ENCODE data around the gene TMEM59L.

DNA sequence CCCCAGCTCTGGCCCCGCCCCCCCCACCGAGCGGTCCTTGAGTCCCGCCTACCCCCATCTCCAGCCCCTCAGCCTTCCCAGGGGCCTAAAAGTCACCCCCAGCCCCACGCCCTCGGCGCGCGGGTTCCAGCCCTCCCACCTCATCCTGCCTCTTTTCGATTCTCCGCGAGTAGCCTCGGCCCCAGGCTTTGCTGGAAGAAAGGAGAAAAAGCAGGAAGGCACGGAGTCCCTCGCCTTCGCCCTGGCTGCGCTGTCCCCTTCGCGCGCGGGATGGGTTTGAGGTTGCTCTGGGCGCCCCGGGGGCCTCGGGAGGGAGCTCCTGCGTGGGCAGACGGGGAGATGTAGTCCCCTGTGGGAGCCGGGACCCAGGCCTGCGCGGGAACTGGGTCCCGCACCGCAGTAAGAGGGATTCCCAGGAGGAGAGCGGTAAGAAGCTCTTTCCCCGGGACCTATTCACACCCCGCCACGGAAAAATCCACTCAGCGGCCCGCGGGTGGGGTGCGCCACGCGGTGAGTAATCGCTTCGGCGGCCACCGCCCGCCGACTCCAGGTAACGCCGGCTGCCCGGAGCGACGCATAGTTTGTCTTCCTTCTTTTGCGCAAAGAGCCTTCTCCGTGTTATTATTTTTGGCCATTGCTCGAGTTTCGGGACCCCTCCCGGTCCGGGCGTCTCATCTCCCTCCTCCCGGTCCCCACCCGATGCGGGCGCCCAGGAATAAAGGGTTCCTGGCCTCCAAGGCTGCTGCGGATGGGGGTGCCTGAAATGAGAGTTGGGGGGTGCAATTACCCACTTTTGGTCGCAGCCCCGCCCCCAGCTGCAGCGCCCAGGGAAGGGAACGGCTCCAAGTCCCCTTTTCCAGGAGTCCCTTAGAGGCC is 5.2 kb upstream of the TMEM59L start:
- TF ChIP-seq, protein P1, sequence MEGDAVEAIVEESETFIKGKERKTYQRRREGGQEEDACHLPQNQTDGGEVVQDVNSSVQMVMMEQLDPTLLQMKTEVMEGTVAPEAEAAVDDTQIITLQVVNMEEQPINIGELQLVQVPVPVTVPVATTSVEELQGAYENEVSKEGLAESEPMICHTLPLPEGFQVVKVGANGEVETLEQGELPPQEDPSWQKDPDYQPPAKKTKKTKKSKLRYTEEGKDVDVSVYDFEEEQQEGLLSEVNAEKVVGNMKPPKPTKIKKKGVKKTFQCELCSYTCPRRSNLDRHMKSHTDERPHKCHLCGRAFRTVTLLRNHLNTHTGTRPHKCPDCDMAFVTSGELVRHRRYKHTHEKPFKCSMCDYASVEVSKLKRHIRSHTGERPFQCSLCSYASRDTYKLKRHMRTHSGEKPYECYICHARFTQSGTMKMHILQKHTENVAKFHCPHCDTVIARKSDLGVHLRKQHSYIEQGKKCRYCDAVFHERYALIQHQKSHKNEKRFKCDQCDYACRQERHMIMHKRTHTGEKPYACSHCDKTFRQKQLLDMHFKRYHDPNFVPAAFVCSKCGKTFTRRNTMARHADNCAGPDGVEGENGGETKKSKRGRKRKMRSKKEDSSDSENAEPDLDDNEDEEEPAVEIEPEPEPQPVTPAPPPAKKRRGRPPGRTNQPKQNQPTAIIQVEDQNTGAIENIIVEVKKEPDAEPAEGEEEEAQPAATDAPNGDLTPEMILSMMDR (IDR thresholded peaks at IDR 0.05): no peak
- TF ChIP-seq EP300 (IDR thresholded peaks at IDR 0.05) (no peak), POLR2A (IDR thresholded peaks at IDR 0.05) (no peak)

All from tibial nerve (tissue), 4 donors.